ENCODE results near the gene ZCCHC7.
"Not testable (repeated sequence)": the region's sequence is repeated elsewhere in the genome, so short reads cannot be mapped to it uniquely, and the experiment has no call there.

ZCCHC7 gene

GRCh38 chr9:37293664-37294524 is 173.5 kb downstream of the ZCCHC7 start:
- DNase-seq (ENCODE audit: low read depth in 2 of 2), result no peak

GRCh38 chr9:37295178-37295577 is 174.8 kb downstream of the ZCCHC7 start:
- DNase-seq (ENCODE audit: low read depth in 2 of 2), result no peak

GRCh38 chr9:37295796-37296195 is 175.4 kb downstream of the ZCCHC7 start:
- DNase-seq (ENCODE audit: low read depth in 2 of 2), result no peak

GRCh38 chr9:37297592-37297991 is 177.2 kb downstream of the ZCCHC7 start:
- no peak for DNase-seq (ENCODE audit: low read depth in 2 of 2)

GRCh38 chr9:37300620-37301019 is 180.2 kb downstream of the ZCCHC7 start:
- DNase-seq (ENCODE audit: low read depth in 2 of 2), result no peak

GRCh38 chr9:37301042-37301853 is 180.9 kb downstream of the ZCCHC7 start:
- DNase-seq (ENCODE audit: low read depth in 2 of 2), result no peak

GRCh38 chr9:37301854-37302172 is 181.4 kb downstream of the ZCCHC7 start:
- no peak for DNase-seq (ENCODE audit: low read depth in 2 of 2)

- no peak for DNase-seq (ENCODE audit: low read depth in 2 of 2)
These were observed 181.9 kb downstream of the ZCCHC7 start for GRCh38 chr9:37302277-37302676.

GRCh38 chr9:37303272-37303671 is 182.9 kb downstream of the ZCCHC7 start:
- not testable (repeated sequence) for DNase-seq (ENCODE audit: low read depth in 2 of 2)

- DNase-seq (ENCODE audit: low read depth in 2 of 2), result no peak
These were observed 188.8 kb downstream of the ZCCHC7 start for GRCh38 chr9:37309136-37309535.

- no peak for DNase-seq (ENCODE audit: low read depth in 2 of 2)
These were observed 191.7 kb downstream of the ZCCHC7 start for GRCh38 chr9:37311938-37312708.

- DNase-seq (ENCODE audit: low read depth in 2 of 2), result no peak
These were observed 203.9 kb downstream of the ZCCHC7 start for GRCh38 chr9:37324261-37324683.

GRCh38 chr9:37324691-37325490 is 204.5 kb downstream of the ZCCHC7 start:
- no peak for DNase-seq (ENCODE audit: low read depth in 2 of 2)

GRCh38 chr9:37325778-37326177 is 205.4 kb downstream of the ZCCHC7 start:
- DNase-seq (ENCODE audit: low read depth in 2 of 2), result no peak

GRCh38 chr9:37327553-37327952 is 207.2 kb downstream of the ZCCHC7 start:
- DNase-seq (ENCODE audit: low read depth in 2 of 2), result no peak

GRCh38 chr9:37328556-37329227 is 208.3 kb downstream of the ZCCHC7 start:
- no peak for DNase-seq (ENCODE audit: low read depth in 2 of 2)

- no peak for DNase-seq (ENCODE audit: low read depth in 2 of 2)
These were observed 209.2 kb downstream of the ZCCHC7 start for GRCh38 chr9:37329576-37329975.

GRCh38 chr9:37331871-37332270 is 211.5 kb downstream of the ZCCHC7 start:
- no peak for DNase-seq (ENCODE audit: low read depth in 2 of 2)

GRCh38 chr9:37332578-37332977 is 212.2 kb downstream of the ZCCHC7 start:
- no peak for DNase-seq (ENCODE audit: low read depth in 2 of 2)

GRCh38 chr9:37333288-37333687 is 212.9 kb downstream of the ZCCHC7 start:
- no peak for DNase-seq (ENCODE audit: low read depth in 2 of 2)

GRCh38 chr9:37335238-37335637 is 214.9 kb downstream of the ZCCHC7 start:
- DNase-seq (ENCODE audit: low read depth in 2 of 2), result no peak
